ENCODE measurements around the gene ACP7. TPM values are rescaled to one million over a fixed set of nuclear protein-coding genes. Genes with fewer than 3 reads are reported as not detected.

ACP7 gene
- polyA plus RNA-seq, 2 of the 4 experiments (the other 2 are of a cell fraction) = 0.06 to 0.25 TPM

DNA sequence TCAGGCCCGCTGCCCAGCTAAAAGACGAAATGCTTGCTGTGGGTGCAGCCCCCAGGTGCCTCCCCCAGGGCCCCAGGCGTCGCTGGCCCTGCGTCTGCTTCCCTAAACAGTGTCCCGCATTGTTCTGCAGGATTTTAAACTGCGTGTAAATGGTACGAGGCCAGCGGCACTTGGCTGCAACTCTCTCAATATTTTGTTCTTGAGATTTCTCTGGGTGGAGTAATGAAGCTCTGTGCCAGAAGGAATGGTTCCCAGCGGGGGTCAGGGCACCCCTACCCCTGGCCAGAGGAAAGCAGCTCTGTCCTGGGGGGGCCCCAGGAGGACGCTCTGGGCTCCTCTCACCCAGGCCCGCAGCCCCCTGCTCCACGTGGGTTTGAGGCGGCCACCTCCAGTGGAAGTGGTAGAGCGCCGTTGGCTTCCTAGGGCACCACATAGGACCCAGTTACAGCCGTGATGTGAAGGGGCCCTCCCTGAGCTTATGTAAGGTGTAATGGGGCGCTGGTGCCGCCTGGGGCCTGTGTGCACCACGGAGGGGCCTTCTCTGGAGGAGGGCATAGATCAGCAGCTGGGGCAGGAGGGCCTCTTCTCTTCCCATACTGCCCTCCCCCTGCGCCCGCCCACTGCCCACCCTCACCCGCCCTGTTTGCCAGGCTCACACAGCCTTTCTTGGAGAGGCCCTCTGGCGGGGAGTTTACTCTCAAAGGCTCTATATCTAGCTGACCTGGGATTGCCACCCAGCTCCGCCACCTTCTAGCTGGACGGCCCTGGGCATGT lies 61.2 kb downstream of the ACP7 start:
- 84% methylated on average over 26 of the region's 26 CpGs for WGBS (ENCODE audit: missing lambda C conversion rate)
- DNase-seq (ENCODE audit: low read depth in 1 of 2, low spot score in 1 of 2) = no peak
- peak; percentile 22 to 40; a peak in 4 of 6 replicates for ATAC-seq
- POLR2A ChIA-PET = no interaction called here
- peak overlapping the region in 1 of 2 experiments; percentile 53; a peak in 1 of 6 replicates for H3K27ac ChIP-seq
- no peak overlapping the region for H3K4me3 ChIP-seq
- H3K9me3 ChIP-seq = 0 out of 3 replicates have a peak, but pooled peaks cover 3% of the 10 kb centered on the region
- TF ChIP-seq CBX8 (IDR thresholded peaks at IDR 0.05) (no peak), JUN (IDR thresholded peaks at IDR 0.05) (no peak), EHMT2 (IDR thresholded peaks at IDR 0.05; ENCODE audit: low read depth) (no peak), RARB (CRISPR knock-in tag; IDR thresholded peaks at IDR 0.05) (no peak), POLR2A (IDR thresholded peaks at IDR 0.05; ENCODE audit: low read length) (no peak), HDAC2 (IDR thresholded peaks at IDR 0.05) (no peak), PHF8 (IDR thresholded peaks at IDR 0.05; ENCODE audit: borderline replicate concordance, low read depth) (no peak), CBX2 (IDR thresholded peaks at IDR 0.05; ENCODE audit: borderline replicate concordance, low read depth) (no peak), NR3C1 (IDR thresholded peaks at IDR 0.05) (no peak)
- TF ChIP-seq, protein P1, sequence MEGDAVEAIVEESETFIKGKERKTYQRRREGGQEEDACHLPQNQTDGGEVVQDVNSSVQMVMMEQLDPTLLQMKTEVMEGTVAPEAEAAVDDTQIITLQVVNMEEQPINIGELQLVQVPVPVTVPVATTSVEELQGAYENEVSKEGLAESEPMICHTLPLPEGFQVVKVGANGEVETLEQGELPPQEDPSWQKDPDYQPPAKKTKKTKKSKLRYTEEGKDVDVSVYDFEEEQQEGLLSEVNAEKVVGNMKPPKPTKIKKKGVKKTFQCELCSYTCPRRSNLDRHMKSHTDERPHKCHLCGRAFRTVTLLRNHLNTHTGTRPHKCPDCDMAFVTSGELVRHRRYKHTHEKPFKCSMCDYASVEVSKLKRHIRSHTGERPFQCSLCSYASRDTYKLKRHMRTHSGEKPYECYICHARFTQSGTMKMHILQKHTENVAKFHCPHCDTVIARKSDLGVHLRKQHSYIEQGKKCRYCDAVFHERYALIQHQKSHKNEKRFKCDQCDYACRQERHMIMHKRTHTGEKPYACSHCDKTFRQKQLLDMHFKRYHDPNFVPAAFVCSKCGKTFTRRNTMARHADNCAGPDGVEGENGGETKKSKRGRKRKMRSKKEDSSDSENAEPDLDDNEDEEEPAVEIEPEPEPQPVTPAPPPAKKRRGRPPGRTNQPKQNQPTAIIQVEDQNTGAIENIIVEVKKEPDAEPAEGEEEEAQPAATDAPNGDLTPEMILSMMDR (IDR thresholded peaks at IDR 0.05) = no peak
- no peak for FAIRE-seq
- CTCF ChIA-PET = interaction anchor here (0.7 to 4.2 kb wide), 21 partner anchors 9 to 742 kb away, joined by 3 to 23 read pairs (median 5); partner anchors contain the start of genes FBXO17, MRPS12 and SARS2
- H3K4me2 ChIP-seq = peak overlapping the region; percentile 48; the same call in 2 of the 3 replicates
- H3K4me1 ChIP-seq = peaks cover 21% of the 10 kb centered on the region

DNA sequence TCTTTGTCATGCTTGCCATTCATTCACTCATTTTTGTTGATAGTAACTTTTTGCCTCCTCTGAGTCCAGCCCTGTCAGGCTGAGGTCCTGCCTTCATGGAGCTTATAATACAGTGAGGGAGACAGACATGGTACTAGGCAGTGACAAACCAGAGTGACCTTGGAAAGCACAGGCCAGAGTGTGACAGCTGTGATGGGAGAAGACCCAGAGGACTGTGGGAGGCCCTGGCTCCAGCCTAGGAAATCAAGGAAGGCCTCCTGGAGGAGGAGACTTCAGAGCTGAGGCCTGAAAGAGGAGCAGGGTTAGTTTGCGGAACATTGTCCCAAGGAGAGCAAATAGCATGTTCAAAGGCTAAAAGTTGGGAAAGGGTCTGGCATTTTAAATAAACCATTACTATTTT lies 61.9 kb downstream of the ACP7 start:
- TF ChIP-seq ZFP36 (IDR thresholded peaks at IDR 0.05; ENCODE audit: borderline replicate concordance, partially characterized antibody) (peak; percentile 94), ZNF302 (CRISPR knock-in tag; IDR thresholded peaks at IDR 0.05) (no peak), RAD21 (conservative IDR thresholded peaks at IDR 0.05 in 1 of 2, IDR thresholded peaks at IDR 0.05 in 1 of 2) (no peak)
- TF ChIP-seq, protein P2, sequence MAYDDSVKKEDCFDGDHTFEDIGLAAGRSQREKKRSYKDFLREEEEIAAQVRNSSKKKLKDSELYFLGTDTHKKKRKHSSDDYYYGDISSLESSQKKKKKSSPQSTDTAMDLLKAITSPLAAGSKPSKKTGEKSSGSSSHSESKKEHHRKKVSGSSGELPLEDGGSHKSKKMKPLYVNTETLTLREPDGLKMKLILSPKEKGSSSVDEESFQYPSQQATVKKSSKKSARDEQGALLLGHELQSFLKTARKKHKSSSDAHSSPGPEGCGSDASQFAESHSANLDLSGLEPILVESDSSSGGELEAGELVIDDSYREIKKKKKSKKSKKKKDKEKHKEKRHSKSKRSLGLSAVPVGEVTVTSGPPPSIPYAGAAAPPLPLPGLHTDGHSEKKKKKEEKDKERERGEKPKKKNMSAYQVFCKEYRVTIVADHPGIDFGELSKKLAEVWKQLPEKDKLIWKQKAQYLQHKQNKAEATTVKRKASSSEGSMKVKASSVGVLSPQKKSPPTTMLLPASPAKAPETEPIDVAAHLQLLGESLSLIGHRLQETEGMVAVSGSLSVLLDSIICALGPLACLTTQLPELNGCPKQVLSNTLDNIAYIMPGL (CRISPR knock-in tag; IDR thresholded peaks at IDR 0.05; ENCODE audit: borderline replicate concordance) = no peak
- ChIA-PET POLR2A (no interaction called here), CTCF (interaction anchor here (0.9 to 4.2 kb wide), 11 partner anchors 10 to 526 kb away, joined by 3 to 23 read pairs (median 10); no protein-coding TSS in a partner anchor)
- no peak overlapping the region for H3K4me2 ChIP-seq
- ATAC-seq (no peak), DNase-seq (ENCODE audit: low read depth in 1 of 2, low spot score in 1 of 2) (no peak), FAIRE-seq (no peak)
- no peak overlapping the region for H3K27ac ChIP-seq
- H3K4me3 ChIP-seq = no peak overlapping the region
- whole genome bisulfite sequencing (ENCODE audit: missing lambda C conversion rate) = 95% methylated on average over 1 of the region's 1 CpG
- H3K4me1 ChIP-seq = peaks cover 19% of the 10 kb centered on the region
- H3K9me3 ChIP-seq = 0 out of 3 replicates have a peak, but pooled peaks cover 3% of the 10 kb centered on the region

DNA sequence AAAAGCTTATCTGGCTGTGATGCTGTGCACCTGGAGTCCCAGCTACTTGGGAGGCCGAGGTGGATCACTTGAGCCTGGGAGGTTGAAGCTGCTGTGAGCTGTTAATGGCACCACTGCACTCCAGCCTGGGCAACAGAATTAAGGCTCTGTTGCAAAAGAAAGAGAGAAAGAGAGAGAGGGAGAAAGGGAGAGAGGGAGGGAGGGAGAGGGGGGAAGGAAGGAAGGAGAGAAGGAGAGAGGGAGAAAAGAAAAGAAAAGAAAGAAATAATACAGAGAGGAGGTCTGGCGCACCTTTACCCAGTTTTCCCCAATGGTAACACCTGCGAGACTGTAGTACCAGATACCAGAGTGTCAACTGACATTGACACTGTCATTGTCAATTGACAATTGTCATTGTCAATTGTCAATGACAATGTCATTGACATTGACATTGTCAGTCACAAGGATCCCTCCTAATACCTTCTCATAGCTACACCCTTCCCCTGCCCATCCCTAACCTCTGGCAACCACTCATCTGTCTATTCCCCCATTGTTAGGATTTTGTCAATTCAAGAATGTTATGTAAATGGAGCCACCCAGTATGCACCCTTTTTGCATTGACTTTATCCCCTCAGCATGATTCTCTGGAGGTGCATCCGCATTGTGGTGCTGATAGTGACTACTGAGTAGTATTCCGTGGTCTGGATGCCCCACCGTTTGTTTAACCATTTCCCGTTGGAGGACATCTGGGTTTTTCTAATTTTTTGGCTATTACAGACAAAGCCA lies 62.7 kb downstream of the ACP7 start:
- 90% methylated on average over 7 of the region's 7 CpGs for WGBS (ENCODE audit: missing lambda C conversion rate)
- no peak overlapping the region for H3K27ac ChIP-seq
- POLR2A ChIA-PET = interaction anchor here (0.7 kb wide), 1 partner anchor 10 kb away, joined by 10 read pairs; no protein-coding TSS in a partner anchor
- CTCF ChIA-PET = interaction anchor here (0.9 to 4.2 kb wide), 10 partner anchors 11 to 180 kb away, joined by 3 to 23 read pairs (median 13); no protein-coding TSS in a partner anchor
- DNase-seq (ENCODE audit: low read depth in 1 of 2, low spot score in 1 of 2) (no peak), ATAC-seq (no peak), FAIRE-seq (peak; percentile 99)
- peaks cover 19% of the 10 kb centered on the region for H3K4me1 ChIP-seq
- TF ChIP-seq, protein P3, sequence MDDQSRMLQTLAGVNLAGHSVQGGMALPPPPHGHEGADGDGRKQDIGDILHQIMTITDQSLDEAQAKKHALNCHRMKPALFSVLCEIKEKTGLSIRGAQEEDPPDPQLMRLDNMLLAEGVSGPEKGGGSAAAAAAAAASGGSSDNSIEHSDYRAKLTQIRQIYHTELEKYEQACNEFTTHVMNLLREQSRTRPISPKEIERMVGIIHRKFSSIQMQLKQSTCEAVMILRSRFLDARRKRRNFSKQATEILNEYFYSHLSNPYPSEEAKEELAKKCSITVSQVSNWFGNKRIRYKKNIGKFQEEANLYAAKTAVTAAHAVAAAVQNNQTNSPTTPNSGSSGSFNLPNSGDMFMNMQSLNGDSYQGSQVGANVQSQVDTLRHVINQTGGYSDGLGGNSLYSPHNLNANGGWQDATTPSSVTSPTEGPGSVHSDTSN (IDR thresholded peaks at IDR 0.05) = no peak
- TF ChIP-seq NR3C1 (IDR thresholded peaks at IDR 0.05) = no peak
- TF ChIP-seq, protein P4, sequence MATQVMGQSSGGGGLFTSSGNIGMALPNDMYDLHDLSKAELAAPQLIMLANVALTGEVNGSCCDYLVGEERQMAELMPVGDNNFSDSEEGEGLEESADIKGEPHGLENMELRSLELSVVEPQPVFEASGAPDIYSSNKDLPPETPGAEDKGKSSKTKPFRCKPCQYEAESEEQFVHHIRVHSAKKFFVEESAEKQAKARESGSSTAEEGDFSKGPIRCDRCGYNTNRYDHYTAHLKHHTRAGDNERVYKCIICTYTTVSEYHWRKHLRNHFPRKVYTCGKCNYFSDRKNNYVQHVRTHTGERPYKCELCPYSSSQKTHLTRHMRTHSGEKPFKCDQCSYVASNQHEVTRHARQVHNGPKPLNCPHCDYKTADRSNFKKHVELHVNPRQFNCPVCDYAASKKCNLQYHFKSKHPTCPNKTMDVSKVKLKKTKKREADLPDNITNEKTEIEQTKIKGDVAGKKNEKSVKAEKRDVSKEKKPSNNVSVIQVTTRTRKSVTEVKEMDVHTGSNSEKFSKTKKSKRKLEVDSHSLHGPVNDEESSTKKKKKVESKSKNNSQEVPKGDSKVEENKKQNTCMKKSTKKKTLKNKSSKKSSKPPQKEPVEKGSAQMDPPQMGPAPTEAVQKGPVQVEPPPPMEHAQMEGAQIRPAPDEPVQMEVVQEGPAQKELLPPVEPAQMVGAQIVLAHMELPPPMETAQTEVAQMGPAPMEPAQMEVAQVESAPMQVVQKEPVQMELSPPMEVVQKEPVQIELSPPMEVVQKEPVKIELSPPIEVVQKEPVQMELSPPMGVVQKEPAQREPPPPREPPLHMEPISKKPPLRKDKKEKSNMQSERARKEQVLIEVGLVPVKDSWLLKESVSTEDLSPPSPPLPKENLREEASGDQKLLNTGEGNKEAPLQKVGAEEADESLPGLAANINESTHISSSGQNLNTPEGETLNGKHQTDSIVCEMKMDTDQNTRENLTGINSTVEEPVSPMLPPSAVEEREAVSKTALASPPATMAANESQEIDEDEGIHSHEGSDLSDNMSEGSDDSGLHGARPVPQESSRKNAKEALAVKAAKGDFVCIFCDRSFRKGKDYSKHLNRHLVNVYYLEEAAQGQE (IDR thresholded peaks at IDR 0.05) = no peak
- H3K4me2 ChIP-seq = no peak overlapping the region
- H3K4me3 ChIP-seq = no peak overlapping the region
- H3K9me3 ChIP-seq = 0 out of 3 replicates have a peak, but pooled peaks cover 3% of the 10 kb centered on the region

Data from A549 (cell line).